ENCODE data around the gene MPZL1. TPM values are rescaled to one million over a fixed set of nuclear protein-coding genes. Genes with fewer than 3 reads are reported as not detected.

Gene MPZL1
- total and polyA plus RNA-seq, 2 of the 8 experiments (the other 6 are each of a cell fraction or from before 2014, with no cell fraction given), result 37.8 to 120 TPM

DNA sequence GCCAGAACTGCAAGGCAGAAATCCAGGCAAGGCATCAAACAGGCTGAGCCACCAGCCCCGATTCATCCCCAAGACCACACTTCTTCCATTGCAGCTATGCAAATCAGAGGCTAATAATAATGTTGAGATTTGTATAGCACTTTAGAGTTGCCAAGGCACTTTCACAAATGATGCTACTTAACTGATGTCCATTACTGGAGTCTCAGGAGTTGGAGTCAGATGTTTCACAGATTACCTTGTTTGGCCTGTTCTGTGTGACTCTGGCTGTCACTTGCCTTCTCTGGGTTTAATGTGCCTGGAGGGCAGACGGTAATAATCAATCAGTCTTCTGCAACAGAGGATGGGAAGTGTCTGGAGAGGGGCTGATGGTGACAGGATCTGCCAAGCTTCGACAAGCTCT is 40.8 kb upstream of the MPZL1 start:
- no peak overlapping the region for H3K27ac ChIP-seq (ENCODE audit: low read depth, low read length)
- no peak overlapping the region for H3K9ac ChIP-seq (replicated peaks in 1 of 4; ENCODE audit: extremely low read depth in 1 of 4, low read depth in 3 of 4, low read length in 3 of 4)
- no peak overlapping the region for H2AK5ac ChIP-seq (ENCODE audit: low read depth, low read length)
- DNase-seq (ENCODE audit: low read depth in 1 of 2, low spot score in 2 of 2) (no peak), FAIRE-seq (no peak)
- no peak overlapping the region for H4K5ac ChIP-seq (ENCODE audit: insufficient read length, low read depth, low read length)
- no peak overlapping the region for H3K4ac ChIP-seq (replicated peaks; ENCODE audit: insufficient read length, low read depth, low read length)
- H2BK15ac ChIP-seq (ENCODE audit: low read length), result no peak overlapping the region
- ChIA-PET CTCF (ENCODE audit: partially characterized antibody) (interaction anchor here (1.2 to 2.9 kb wide), 6 partner anchors 9 to 125 kb away, joined by 3 to 15 read pairs (median 6); no protein-coding TSS in a partner anchor), POLR2A (ENCODE audit: partially characterized antibody) (interaction anchor here (1.0 kb wide), 1 partner anchor 127 kb away, joined by 4 read pairs; no protein-coding TSS in a partner anchor)
- no peaks in the 10 kb centered on the region for H3K79me2 ChIP-seq (ENCODE audit: control insufficient read depth in 1 of 2, insufficient read depth in 2 of 2, low read length in 2 of 2)
- H2BK120ac ChIP-seq (replicated peaks; ENCODE audit: low read depth, low read length), result no peak overlapping the region
- H2BK20ac ChIP-seq (ENCODE audit: low read length), result no peak overlapping the region
- no peaks in the 10 kb centered on the region; the same call in 1 of the 2 replicates for H3K23me2 ChIP-seq (ENCODE audit: low read depth, low read length)
- H4K20me1 ChIP-seq (replicated peaks in 1 of 2; ENCODE audit: control insufficient read depth in 1 of 2, insufficient read depth in 2 of 2, low read length in 2 of 2), result no peaks in the 10 kb centered on the region
- H3K36me3 ChIP-seq (ENCODE audit: control insufficient read depth in 2 of 4, insufficient read depth in 4 of 4, low read length in 3 of 4), result no peaks in the 10 kb centered on the region
- no peak overlapping the region for H4K91ac ChIP-seq (replicated peaks; ENCODE audit: insufficient read length, low read length)
- 94% methylated on average over 3 of the region's 3 CpGs; no CpG with 5 or more reads in 1 of the 2 experiments for WGBS, 2 experiments (ENCODE audit: extremely low coverage in 1 of 2, insufficient coverage in 1 of 2, insufficient read length in 1 of 2, insufficient replicate concordance in 2 of 2, low coverage in 1 of 2, low lambda C conversion rate in 2 of 2, missing lambda C conversion rate in 1 of 2)
- H3K4me1 ChIP-seq (replicated peaks in 1 of 4; ENCODE audit: control insufficient read depth in 3 of 4, insufficient read depth in 4 of 4, low read length in 3 of 4), result peaks cover 2 to 8% (median 6%) of the 10 kb centered on the region in 4 experiments; a peak in 6 of 7 replicates
- H3K4me2 ChIP-seq (ENCODE audit: insufficient read depth in 1 of 2, low read depth in 2 of 2, low read length in 2 of 2), result no peak overlapping the region
- no peak overlapping the region for H2AFZ ChIP-seq (ENCODE audit: low read length)
- no peak overlapping the region for H3K14ac ChIP-seq (ENCODE audit: insufficient read length)
- H3K9me3 ChIP-seq (ENCODE audit: insufficient read depth in 2 of 2, low read depth in 1 of 2, low read length in 1 of 2), result no peaks in the 10 kb centered on the region
- H3K23ac ChIP-seq (ENCODE audit: insufficient read length), result no peak overlapping the region
- no peak overlapping the region for H3K18ac ChIP-seq (ENCODE audit: extremely low read depth, low read length)
- H3K56ac ChIP-seq (replicated peaks; ENCODE audit: insufficient read length, low read depth, low read length), result no peak overlapping the region
- H3K27me3 ChIP-seq (replicated peaks in 1 of 4; ENCODE audit: control insufficient read depth in 3 of 4, extremely low read depth in 1 of 4, insufficient read depth in 3 of 4, low read length in 3 of 4), result no peaks in the 10 kb centered on the region; a peak in 1 of 7 replicates
- no peak overlapping the region for H2BK5ac ChIP-seq (ENCODE audit: low read depth, low read length)
- H3K79me1 ChIP-seq (ENCODE audit: low read depth, low read length), result no peaks in the 10 kb centered on the region
- H2BK12ac ChIP-seq (ENCODE audit: low read depth, low read length), result no peak overlapping the region
- H3K4me3 ChIP-seq (ENCODE audit: extremely low read depth in 1 of 4, insufficient read depth in 2 of 4, low read depth in 3 of 4, low read length in 4 of 4), result no peak overlapping the region
- no peak overlapping the region for H4K8ac ChIP-seq (ENCODE audit: extremely low read depth, insufficient read depth, low read length)
- TF ChIP-seq ATF3 (IDR thresholded peaks at IDR 0.05; ENCODE audit: insufficient read depth, low read depth, low read length), result no peak
- TF ChIP-seq CREB1 (IDR thresholded peaks at IDR 0.05), result no peak
- TF ChIP-seq BACH1 (IDR thresholded peaks at IDR 0.05; ENCODE audit: low read length), result no peak
- TF ChIP-seq, protein P1, sequence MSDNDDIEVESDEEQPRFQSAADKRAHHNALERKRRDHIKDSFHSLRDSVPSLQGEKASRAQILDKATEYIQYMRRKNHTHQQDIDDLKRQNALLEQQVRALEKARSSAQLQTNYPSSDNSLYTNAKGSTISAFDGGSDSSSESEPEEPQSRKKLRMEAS (IDR thresholded peaks at IDR 0.05), result no peak
- TF ChIP-seq RBBP5 (IDR thresholded peaks at IDR 0.05; ENCODE audit: borderline replicate concordance, low read depth, low read length), result no peak
- TF ChIP-seq KDM1A (IDR thresholded peaks at IDR 0.05; ENCODE audit: borderline replicate concordance, low read length), result no peak
- no peak for TF ChIP-seq USF2 (IDR thresholded peaks at IDR 0.05; ENCODE audit: low read length)
- TF ChIP-seq RFX5 (IDR thresholded peaks at IDR 0.05; ENCODE audit: borderline replicate concordance, low read depth, low read length), result no peak
- TF ChIP-seq JUN (IDR thresholded peaks at IDR 0.05; ENCODE audit: low read depth, low read length), result no peak
- TF ChIP-seq TAF1 (IDR thresholded peaks at IDR 0.05; ENCODE audit: low read depth, low read length), result no peak
- TF ChIP-seq TCF12 (IDR thresholded peaks at IDR 0.05; ENCODE audit: low read depth, low read length), result no peak
- no peak for TF ChIP-seq BRCA1 (IDR thresholded peaks at IDR 0.05; ENCODE audit: low read depth, low read length)
- TF ChIP-seq CBX8 (IDR thresholded peaks at IDR 0.05; ENCODE audit: borderline replicate concordance, low read depth, low read length), result no peak
